WTC11 (cell line): ENCODE data around the gene CACNG4. TPM values are rescaled to one million over a fixed set of nuclear protein-coding genes. Genes with fewer than 3 reads are reported as not detected.

Source experiments
- ATAC-seq: fragments of 200-7000 bp; cut with Tn5 transposase; 2 replicates; pipeline ENCODE4 v1.10.0; 2021; ENCODE audit warnings: mild to moderate bottlenecking, moderate library complexity
- CTCF ChIA-PET: fragments of 300-600 bp; sonication (Branson Sonifier 250); formaldehyde crosslinking; loops from one replicate; lab custom pipeline; 2021; ENCODE audit warnings: antibody characterized with exemption; lab: Charles Lee
- POLR2A ChIA-PET: fragments of 350-600 bp; sonication (Branson Sonifier 250); formaldehyde crosslinking; loops from one replicate; lab custom pipeline; 2021; ENCODE audit warnings: antibody characterized with exemption; lab: Charles Lee
- DNase-seq: peaks from one replicate; pipeline ENCODE4 v3.0.0; 2021; ENCODE audit warnings: low spot score
- H3K27ac Mint-ChIP-seq: 2 replicates; pipeline ENCODE4 v1.8.0; 2021; ENCODE audit warnings: mixed read lengths
- H3K27me3 Mint-ChIP-seq: 2 replicates; pipeline ENCODE4 v1.8.0; 2021; ENCODE audit warnings: low read depth, mild to moderate bottlenecking, moderate library complexity, mixed read lengths
- H3K36me3 Mint-ChIP-seq: 2 replicates; pipeline ENCODE4 v1.8.0; 2021; ENCODE audit warnings: mixed read lengths
- H3K4me1 Mint-ChIP-seq: 2 replicates; pipeline ENCODE4 v1.8.0; 2022; ENCODE audit warnings: mixed read lengths
- H3K4me3 Mint-ChIP-seq: 2 replicates; pipeline ENCODE4 v1.8.0; 2021; ENCODE audit warnings: mild to moderate bottlenecking, moderate library complexity, mixed read lengths
- H3K9me3 Mint-ChIP-seq: 2 replicates; pipeline ENCODE4 v1.8.0; 2021; ENCODE audit warnings: mixed read lengths
- ATF1 ChIP-seq: sonication (generic); formaldehyde crosslinking; IDR thresholded peaks from 2 replicates; pipeline ENCODE4 v1.8.1; 2023; ENCODE audit warnings: mild to moderate bottlenecking, moderate library complexity, missing genetic modification reagents
- CREB1 ChIP-seq: sonication (generic); formaldehyde crosslinking; IDR thresholded peaks from 2 replicates; pipeline ENCODE4 v1.8.0; 2023; ENCODE audit warnings: mild to moderate bottlenecking, missing genetic modification reagents
- FOXP1 ChIP-seq: sonication (generic); formaldehyde crosslinking; IDR thresholded peaks from 2 replicates; pipeline ENCODE4 v1.8.0; 2022; ENCODE audit warnings: missing genetic modification reagents, mild to moderate bottlenecking, moderate library complexity, borderline replicate concordance
- GRHL2 ChIP-seq: fragments of 250-450 bp; sonication (Bioruptor Pico); IDR thresholded peaks from 2 replicates; pipeline ENCODE4 v1.8.0; 2022; ENCODE audit warnings: mild to moderate bottlenecking, moderate library complexity; ENCODE audit not compliant: insufficient replicate concordance, severe bottlenecking
- JAZF1 ChIP-seq: fragments of 250-450 bp; sonication (Bioruptor Pico); IDR thresholded peaks from 2 replicates; pipeline ENCODE4 v1.9.0; 2021; ENCODE audit warnings: moderate library complexity, mild to moderate bottlenecking, inconsistent platforms
- MAX ChIP-seq: sonication (generic); formaldehyde crosslinking; IDR thresholded peaks from 2 replicates; pipeline ENCODE4 v1.8.0; 2022; ENCODE audit warnings: mild to moderate bottlenecking, missing genetic modification reagents
- MXD4 ChIP-seq: fragments of 250-450 bp; sonication (Bioruptor Pico); IDR thresholded peaks from 2 replicates; pipeline ENCODE4 v1.8.0; 2021; ENCODE audit warnings: mild to moderate bottlenecking, moderate library complexity, borderline replicate concordance
- OVOL2 ChIP-seq: fragments of 250-450 bp; sonication (Bioruptor Pico); IDR thresholded peaks from 2 replicates; pipeline ENCODE4 v1.9.0; 2021; ENCODE audit warnings: mild to moderate bottlenecking, borderline replicate concordance
- SOX15 ChIP-seq: fragments of 250-450 bp; sonication (Bioruptor Pico); IDR thresholded peaks from 2 replicates; pipeline ENCODE4 v1.9.0; 2021; ENCODE audit warnings: mild to moderate bottlenecking
- STAT6 ChIP-seq: sonication (generic); formaldehyde crosslinking; conservative IDR thresholded peaks from 2 replicates; pipeline ENCODE4 v1.8.1; 2023; ENCODE audit warnings: mild to moderate bottlenecking, low read depth, missing genetic modification reagents, moderate library complexity
- TEAD4 ChIP-seq: sonication (generic); formaldehyde crosslinking; IDR thresholded peaks from 2 replicates; pipeline ENCODE4 v1.8.0; 2022; ENCODE audit warnings: mild to moderate bottlenecking, missing genetic modification reagents
- USF2 ChIP-seq: sonication (generic); formaldehyde crosslinking; IDR thresholded peaks from 2 replicates; pipeline ENCODE4 v1.8.1; 2023; ENCODE audit warnings: mild to moderate bottlenecking, missing genetic modification reagents, moderate library complexity
- ZNF121 ChIP-seq: sonication (generic); formaldehyde crosslinking; IDR thresholded peaks from 2 replicates; pipeline ENCODE4 v1.8.0; 2023; ENCODE audit warnings: missing genetic modification reagents
- ZNF232 ChIP-seq: sonication (generic); formaldehyde crosslinking; IDR thresholded peaks from 2 replicates; pipeline ENCODE4 v1.8.0; 2022; ENCODE audit warnings: mild to moderate bottlenecking, missing genetic modification reagents
- ZNF281 ChIP-seq: sonication (generic); formaldehyde crosslinking; IDR thresholded peaks from 2 replicates; pipeline ENCODE4 v1.8.0; 2023; ENCODE audit warnings: mild to moderate bottlenecking, missing genetic modification reagents
- total RNA-seq: library from RNA; stranded (reverse); gene quantifications from 3 replicates; pipeline ENCODE4 v1.2.3, GENCODE V29; 2021

The CACNG4 gene
- total RNA-seq, 1 experiment from 2014 or later = 3.4 TPM

GRCh38 chr17:67025216-67025792, 60.8 kb downstream of the CACNG4 start (continued):
- TF ChIP-seq JAZF1 (CRISPR knock-in tag) = no peak
- no peak for TF ChIP-seq ATF1 (CRISPR knock-in tag)
- TF ChIP-seq CREB1 (CRISPR knock-in tag) = no peak
- TF ChIP-seq ZNF232 = no peak
- TF ChIP-seq MXD4 (CRISPR knock-in tag) = no peak

- no peak overlapping the region for H3K27ac Mint-ChIP-seq
- no peak overlapping the region for H3K4me3 Mint-ChIP-seq
- H3K36me3 Mint-ChIP-seq = no peaks in the 10 kb centered on the region
- H3K4me1 Mint-ChIP-seq = no peaks in the 10 kb centered on the region
- POLR2A ChIA-PET = no interaction called here
- TF ChIP-seq ZNF121 = no peak
- TF ChIP-seq, all 79 proteins: peak for 0
- no peak for DNase-seq
- CTCF ChIA-PET = no interaction called here
- no peak for ATAC-seq
- H3K9me3 Mint-ChIP-seq = no peaks in the 10 kb centered on the region
- no peaks in the 10 kb centered on the region for H3K27me3 Mint-ChIP-seq
Observed at GRCh38 chr17:67026341-67026740, 61.8 kb downstream of the CACNG4 start.

- no peak for TF ChIP-seq SOX15 (CRISPR knock-in tag)
- H3K4me3 Mint-ChIP-seq = no peak overlapping the region
- H3K36me3 Mint-ChIP-seq = no peaks in the 10 kb centered on the region
- no peak for ATAC-seq
- no peak overlapping the region for H3K27ac Mint-ChIP-seq
- ChIA-PET CTCF (no interaction called here), POLR2A (no interaction called here)
- H3K27me3 Mint-ChIP-seq = no peaks in the 10 kb centered on the region
- no peaks in the 10 kb centered on the region for H3K4me1 Mint-ChIP-seq
- H3K9me3 Mint-ChIP-seq = no peaks in the 10 kb centered on the region
- no peak for DNase-seq
Observed at GRCh38 chr17:67027031-67027628, 62.6 kb downstream of the CACNG4 start.

GRCh38 chr17:67030641-67031040, 66.1 kb downstream of the CACNG4 start:
- Mint-ChIP-seq H3K4me1 (no peaks in the 10 kb centered on the region), H3K27me3 (no peaks in the 10 kb centered on the region), H3K9me3 (peaks cover 9% of the 10 kb centered on the region)
- ATAC-seq = no peak
- TF ChIP-seq FOXP1 (no peak), GRHL2 (no peak), USF2 (CRISPR knock-in tag) (no peak), STAT6 (no peak), ZNF281 (CRISPR knock-in tag) (no peak), OVOL2 (CRISPR knock-in tag) (no peak), TEAD4 (CRISPR knock-in tag) (no peak), MAX (no peak)
- TF ChIP-seq, all 79 proteins: peak for 0
- ChIA-PET POLR2A (no interaction called here), CTCF (interaction anchor here (1.0 to 4.2 kb wide), 3 partner anchors 9 to 128 kb away, joined by 3 to 25 read pairs (median 3); no protein-coding TSS in a partner anchor)
- no peaks in the 10 kb centered on the region for H3K36me3 Mint-ChIP-seq
- H3K4me3 Mint-ChIP-seq = no peak overlapping the region
- H3K27ac Mint-ChIP-seq = no peak overlapping the region
- no peak for DNase-seq
